H9 (cell line): ENCODE data around the gene USP3. TPM values are rescaled to one million over a fixed set of nuclear protein-coding genes. Genes with fewer than 3 reads are reported as not detected.

Experiments used
- DNase-seq: peaks from one replicate; pipeline ENCODE4 v3.0.0-alpha.2; 2017
- H2AFZ ChIP-seq: one replicate; pipeline ENCODE4 v1.6.1; 2013; ENCODE audit warnings: mild to moderate bottlenecking, low read length, control low read depth, moderate library complexity
- H2AK5ac ChIP-seq: 2 replicates; pipeline ENCODE4 v1.6.1; 2013; ENCODE audit warnings: low read length, control low read depth, mixed read lengths; ENCODE audit not compliant: insufficient read length
- H2BK120ac ChIP-seq: one replicate; pipeline ENCODE4 v1.6.1; 2013; ENCODE audit warnings: low read depth, mild to moderate bottlenecking, low read length, control low read depth, inconsistent platforms; ENCODE audit not compliant: poor library complexity, severe bottlenecking
- H2BK12ac ChIP-seq: 2 replicates; pipeline ENCODE4 v1.6.1; 2013; ENCODE audit warnings: low read length, control low read depth, mixed read lengths, low read depth; ENCODE audit not compliant: insufficient read length
- H2BK15ac ChIP-seq: 2 replicates; pipeline ENCODE4 v1.6.1; 2013; ENCODE audit warnings: low read depth, low read length, control low read depth
- H2BK20ac ChIP-seq: one replicate; pipeline ENCODE4 v1.6.1; 2013; ENCODE audit warnings: low read depth, mild to moderate bottlenecking, low read length, control low read depth, inconsistent platforms; ENCODE audit not compliant: poor library complexity, severe bottlenecking
- H2BK5ac ChIP-seq: 2 replicates; pipeline ENCODE4 v1.6.1; 2013; ENCODE audit warnings: low read length, control low read depth, mixed read lengths; ENCODE audit not compliant: insufficient read length
- H3K14ac ChIP-seq: 2 replicates; pipeline ENCODE4 v1.6.1; 2013; ENCODE audit warnings: low read length, control low read depth; ENCODE audit not compliant: insufficient read depth
- H3K18ac ChIP-seq: 2 replicates; pipeline ENCODE4 v1.6.1; 2013; ENCODE audit warnings: low read depth, mild to moderate bottlenecking, mixed read lengths, low read length, control low read depth; ENCODE audit not compliant: insufficient read length
- H3K23ac ChIP-seq: 2 replicates; pipeline ENCODE4 v1.6.1; 2013; ENCODE audit warnings: low read length, control low read depth, mixed read lengths, low read depth; ENCODE audit not compliant: insufficient read length
- H3K23me2 ChIP-seq: 2 replicates; pipeline ENCODE4 v1.6.1; 2013; ENCODE audit warnings: low read depth, mild to moderate bottlenecking, mixed read lengths, low read length, control low read depth; ENCODE audit not compliant: insufficient read length, poor library complexity, severe bottlenecking
- H3K27ac ChIP-seq: 2 replicates; pipeline ENCODE4 v1.5.1; 2013; ENCODE audit warnings: low read length, control low read depth, mixed read lengths, low read depth; ENCODE audit not compliant: insufficient read length
- H3K27me3 ChIP-seq: 2 replicates; pipeline ENCODE4 v1.6.1; 2013; ENCODE audit warnings: low read length, control low read depth, inconsistent platforms; ENCODE audit not compliant: insufficient read depth
- H3K4ac ChIP-seq: 2 replicates; pipeline ENCODE4 v1.6.1; 2013; ENCODE audit warnings: low read depth, mild to moderate bottlenecking, control low read depth, inconsistent platforms, low read length, moderate library complexity
- H3K4me1 ChIP-seq: 2 replicates; pipeline ENCODE4 v1.6.1; 2013; ENCODE audit warnings: low read length, control low read depth, inconsistent platforms; ENCODE audit not compliant: insufficient read depth
- H3K4me2 ChIP-seq: 2 replicates; pipeline ENCODE4 v1.6.1; 2013; ENCODE audit warnings: low read length, control low read depth, mixed read lengths; ENCODE audit not compliant: insufficient read length, insufficient read depth
- H3K56ac ChIP-seq: 2 replicates; pipeline ENCODE4 v1.6.1; 2013; ENCODE audit warnings: low read depth, mild to moderate bottlenecking, mixed read lengths, low read length, control low read depth; ENCODE audit not compliant: insufficient read length
- H3K79me1 ChIP-seq: 2 replicates; pipeline ENCODE4 v1.6.1; 2013; ENCODE audit warnings: low read depth, mild to moderate bottlenecking, moderate library complexity, low read length, control low read depth, inconsistent platforms; ENCODE audit not compliant: insufficient read depth, poor library complexity, severe bottlenecking
- H3K79me2 ChIP-seq: 2 replicates; pipeline ENCODE4 v1.6.1; 2013; ENCODE audit warnings: low read length, control low read depth, inconsistent platforms; ENCODE audit not compliant: insufficient read depth
- H3K9ac ChIP-seq: 2 replicates; pipeline ENCODE4 v1.6.1; 2013; ENCODE audit warnings: low read length, control low read depth, mixed read lengths; ENCODE audit not compliant: insufficient read length; ENCODE audit errors: extremely low read depth
- H3K9me3 ChIP-seq: one replicate; pipeline ENCODE4 v1.6.1; 2013; ENCODE audit warnings: low read depth, low read length, inconsistent platforms; ENCODE audit not compliant: control insufficient read depth
- H3T11ph ChIP-seq: one replicate; pipeline ENCODE4 v1.6.1; 2013; ENCODE audit warnings: mild to moderate bottlenecking, low read length, control low read depth, inconsistent platforms
- H4K20me1 ChIP-seq: one replicate; pipeline ENCODE4 v1.6.1; 2013; ENCODE audit not compliant: control insufficient read depth, insufficient read length, insufficient read depth
- H4K5ac ChIP-seq: 2 replicates; pipeline ENCODE4 v1.6.1; 2013; ENCODE audit warnings: low read depth, mild to moderate bottlenecking, mixed read lengths, low read length, control low read depth; ENCODE audit not compliant: insufficient read length
- H4K8ac ChIP-seq: replicated peaks from 2 replicates; pipeline ENCODE4 v1.6.1; 2013; ENCODE audit warnings: low read length, control low read depth, mixed read lengths, low read depth; ENCODE audit not compliant: insufficient read length
- H4K91ac ChIP-seq: 2 replicates; pipeline ENCODE4 v1.6.1; 2013; ENCODE audit warnings: low read depth, mild to moderate bottlenecking, moderate library complexity, mixed read lengths, low read length, control low read depth; ENCODE audit not compliant: insufficient read length
- H3K27ac Mint-ChIP-seq, 3 experiments: 2 replicates in 2 of 3; 3 replicates in 1 of 3; pipeline ENCODE4 v1.8.0; 2020 to 2021; ENCODE audit warnings: mixed read lengths in 3 of 3, mild to moderate bottlenecking in 1 of 3, moderate library complexity in 1 of 3
- H3K27me3 Mint-ChIP-seq: 2 replicates; pipeline ENCODE4 v1.8.0; 2021; ENCODE audit warnings: low read depth, mild to moderate bottlenecking, moderate library complexity, mixed read lengths
- H3K36me3 Mint-ChIP-seq, 3 experiments: 2 replicates in 2 of 3; 3 replicates in 1 of 3; pipeline ENCODE4 v1.8.0; 2020 to 2021; ENCODE audit warnings: low read depth in 3 of 3, mixed read lengths in 3 of 3; ENCODE audit not compliant: insufficient read depth in 1 of 3
- H3K4me1 Mint-ChIP-seq, 2 experiments: 2 replicates each; pipeline ENCODE4 v1.8.0; 2020; ENCODE audit warnings: mixed read lengths in 2 of 2
- H3K4me3 Mint-ChIP-seq, 2 experiments: 2 replicates in 1 of 2; 3 replicates in 1 of 2; pipeline ENCODE4 v1.8.0; 2020 to 2021; ENCODE audit warnings: mild to moderate bottlenecking in 2 of 2, mixed read lengths in 2 of 2, moderate library complexity in 1 of 2
- H3K9me3 Mint-ChIP-seq, 2 experiments: 2 replicates in 1 of 2; 3 replicates in 1 of 2; pipeline ENCODE4 v1.8.0; 2020; ENCODE audit warnings: mild to moderate bottlenecking in 2 of 2, mixed read lengths in 2 of 2, moderate library complexity in 1 of 2
- CTCF ChIP-seq: fragments of 200-600 bp; sonication (generic); conservative IDR thresholded peaks from 3 replicates; pipeline ENCODE4 v1.8.0; 2021; ENCODE audit warnings: antibody characterized with exemption, mild to moderate bottlenecking
- WGBS: extraction: QIAGEN DNeasy Blood & Tissue Kit; methylation state at CpG from one replicate; pipeline ENCODE4 v1.1.7; 2013; ENCODE audit warnings: missing lambda C conversion rate, low lambda C conversion rate, mixed read lengths; ENCODE audit not compliant: insufficient read length; ENCODE audit errors: extremely low coverage; 5-methylcytosine and 5-hydroxymethylcytosine counted together
- total RNA-seq: library from RNA; stranded (reverse); gene quantifications from 2 replicates; pipeline ENCODE4 v1.2.1, GENCODE V29; 2021

USP3 gene
- total RNA-seq, 1 experiment from 2014 or later: 14.2 TPM

DNA sequence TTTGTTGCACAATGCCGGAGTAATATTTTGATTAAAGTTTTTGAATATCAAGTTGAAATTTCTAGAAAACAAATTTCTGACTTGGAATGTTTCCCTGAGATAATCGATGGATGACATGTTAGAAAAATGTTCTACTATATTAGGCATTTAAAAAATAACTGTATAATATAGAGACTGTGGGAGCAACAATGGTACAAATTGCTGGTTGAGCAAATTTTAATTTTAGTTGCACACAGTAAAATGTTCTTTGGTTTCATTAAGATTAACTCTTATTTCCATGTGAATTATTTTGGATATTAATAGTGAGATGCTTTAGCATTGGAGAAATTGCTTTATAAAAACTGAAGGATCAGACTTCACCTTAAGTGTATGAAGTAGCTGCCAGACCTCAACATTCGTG, 9.3 kb downstream of the USP3 start:
- Histone ChIP-seq H4K91ac (no peak overlapping the region), H3K14ac (no peak overlapping the region), H3K9ac (no peak overlapping the region), H2BK15ac (no peak overlapping the region), H3K9me3 (no peaks in the 10 kb centered on the region), H3K27me3 (no peaks in the 10 kb centered on the region; the same call in 1 of the 2 replicates), H3K23ac (no peak overlapping the region), H3K27ac (no peak overlapping the region), H3K4ac (no peak overlapping the region), H4K20me1 (no peaks in the 10 kb centered on the region), H3K79me2 (no peaks in the 10 kb centered on the region), H3T11ph (no peak overlapping the region), H2BK120ac (no peak overlapping the region), H2BK5ac (no peak overlapping the region), H3K56ac (no peak overlapping the region), H3K18ac (no peak overlapping the region), H4K8ac (no peak overlapping the region), H2BK20ac (no peak overlapping the region), H3K23me2 (no peaks in the 10 kb centered on the region), H4K5ac (no peak overlapping the region), H2AK5ac (no peak overlapping the region), H2BK12ac (no peak overlapping the region), H2AFZ (no peak overlapping the region), H3K4me1 (peaks cover 4% of the 10 kb centered on the region; the same call in 1 of the 2 replicates), H3K4me2 (no peak overlapping the region), H3K79me1 (no peaks in the 10 kb centered on the region)
- WGBS: no CpG with 5 or more reads among the region's 3 CpGs
- Mint-ChIP-seq H3K36me3 (no peaks in the 10 kb centered on the region), H3K27ac (no peak overlapping the region), H3K9me3 (no peaks in the 10 kb centered on the region), H3K27me3 (peaks cover 20% of the 10 kb centered on the region), H3K4me1 (peaks cover 37 to 78% of the 10 kb centered on the region in 2 experiments), H3K4me3 (no peak overlapping the region)
- DNase-seq: no peak
- no peak for TF ChIP-seq CTCF
